HFF-Myc (cell line): Measurements from ENCODE around the gene SLC12A1.

Source experiments
- DNase-seq: peaks from one replicate; pipeline ENCODE4 v3.0.0-alpha.2; 2011; ENCODE audit warnings: low read depth; ENCODE audit errors: extremely low read depth
- H3K4me3 ChIP-seq: replicated peaks from 2 replicates; pipeline ENCODE4 v1.5.1; 2011; ENCODE audit warnings: low read depth, mild to moderate bottlenecking, control low read depth, low read length
- TF ChIP-seq, protein P1 (sequence below): IDR thresholded peaks from 2 replicates; pipeline ENCODE4 v1.5.1; 2012; ENCODE audit warnings: mild to moderate bottlenecking, low read depth, low read length, control low read depth; ENCODE audit errors: missing control alignments

SLC12A1 gene

DNA sequence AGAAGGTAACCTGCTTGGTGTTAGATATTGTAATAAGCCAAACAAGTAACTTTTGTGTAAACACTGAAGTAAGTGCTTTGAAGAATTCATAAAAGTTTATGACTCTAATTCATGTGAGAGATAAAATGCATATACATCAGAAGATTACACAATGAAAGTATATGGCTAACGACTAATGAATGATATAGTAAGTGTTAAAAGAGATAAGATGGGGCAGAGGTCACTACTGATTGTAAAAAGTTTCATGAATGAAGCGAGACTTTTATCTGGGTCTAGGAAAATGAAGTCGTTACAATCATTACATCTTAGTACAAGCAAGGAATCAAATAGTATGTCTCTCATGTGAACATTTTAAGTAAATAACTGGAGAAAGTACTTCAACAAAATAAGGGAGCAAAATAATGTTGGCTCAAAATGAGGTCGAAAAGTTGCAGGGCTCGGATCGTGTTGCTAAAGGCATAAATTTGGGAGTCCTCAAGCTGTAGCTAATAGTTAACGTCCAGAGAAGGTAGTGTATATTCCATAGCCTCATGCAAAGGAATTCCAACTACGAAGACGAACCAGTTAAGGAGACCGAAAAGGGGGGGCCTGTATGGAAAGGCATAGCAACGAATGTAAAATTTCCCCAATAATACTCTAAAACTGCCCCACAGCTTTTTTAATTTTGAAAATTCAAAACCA lies 124.1 kb downstream of the SLC12A1 start:
- DNase-seq, result no peak
- peak overlapping the region; percentile 84 for H3K4me3 ChIP-seq
- TF ChIP-seq, protein P1, sequence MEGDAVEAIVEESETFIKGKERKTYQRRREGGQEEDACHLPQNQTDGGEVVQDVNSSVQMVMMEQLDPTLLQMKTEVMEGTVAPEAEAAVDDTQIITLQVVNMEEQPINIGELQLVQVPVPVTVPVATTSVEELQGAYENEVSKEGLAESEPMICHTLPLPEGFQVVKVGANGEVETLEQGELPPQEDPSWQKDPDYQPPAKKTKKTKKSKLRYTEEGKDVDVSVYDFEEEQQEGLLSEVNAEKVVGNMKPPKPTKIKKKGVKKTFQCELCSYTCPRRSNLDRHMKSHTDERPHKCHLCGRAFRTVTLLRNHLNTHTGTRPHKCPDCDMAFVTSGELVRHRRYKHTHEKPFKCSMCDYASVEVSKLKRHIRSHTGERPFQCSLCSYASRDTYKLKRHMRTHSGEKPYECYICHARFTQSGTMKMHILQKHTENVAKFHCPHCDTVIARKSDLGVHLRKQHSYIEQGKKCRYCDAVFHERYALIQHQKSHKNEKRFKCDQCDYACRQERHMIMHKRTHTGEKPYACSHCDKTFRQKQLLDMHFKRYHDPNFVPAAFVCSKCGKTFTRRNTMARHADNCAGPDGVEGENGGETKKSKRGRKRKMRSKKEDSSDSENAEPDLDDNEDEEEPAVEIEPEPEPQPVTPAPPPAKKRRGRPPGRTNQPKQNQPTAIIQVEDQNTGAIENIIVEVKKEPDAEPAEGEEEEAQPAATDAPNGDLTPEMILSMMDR, result no peak

DNA sequence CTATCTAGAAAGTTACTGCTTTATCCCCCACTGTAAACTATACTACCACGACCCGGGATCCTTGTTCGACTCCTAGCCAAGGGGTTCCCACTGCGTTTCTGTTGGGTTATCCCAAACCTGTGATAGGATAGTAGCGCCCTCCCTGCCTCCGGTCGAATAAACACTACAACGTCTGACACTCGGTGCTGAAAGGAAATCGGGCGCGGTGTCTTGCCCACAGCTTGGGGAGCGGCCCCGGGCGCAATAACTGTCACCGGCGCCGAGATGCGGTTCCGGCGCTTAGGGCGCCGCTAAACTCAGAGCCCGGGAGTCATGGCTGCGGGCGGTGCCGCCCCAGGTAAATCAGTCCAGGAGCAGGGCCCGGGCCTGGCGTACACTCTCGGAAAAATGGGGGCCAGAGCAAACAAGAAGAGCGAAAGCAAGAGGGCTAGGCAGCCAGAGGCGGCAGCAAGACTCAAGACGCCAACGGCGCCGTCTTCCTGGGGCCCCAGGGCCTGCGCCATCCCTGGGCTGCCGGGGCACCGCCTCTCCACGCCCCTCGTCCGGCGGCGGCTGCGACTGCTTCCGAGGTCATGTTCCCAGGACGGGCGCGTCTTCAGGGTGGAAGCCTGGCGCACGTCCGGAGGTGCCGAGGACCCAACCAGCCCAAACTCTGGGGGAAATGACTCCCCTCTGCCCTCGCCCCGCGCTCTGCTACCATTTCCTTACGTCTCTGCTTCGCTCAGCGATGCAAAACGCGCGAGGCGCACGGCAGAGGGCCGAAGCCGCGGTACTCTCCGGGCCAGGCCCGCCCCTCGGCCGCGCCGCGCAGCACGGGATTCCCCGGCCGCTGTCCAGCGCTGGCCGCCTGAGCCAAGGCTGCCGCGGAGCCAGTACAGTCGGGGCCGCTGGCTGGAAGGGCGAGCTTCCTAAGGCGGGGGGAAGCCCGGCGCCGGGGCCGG lies 125.0 kb downstream of the SLC12A1 start, which contains the start of gene DUT:
Gene DUT (plus strand): TSS at position 575 of the 941 bp plus-strand sequence. CDS start 87 bp downstream, at position 662.
- peak; percentile 32 for DNase-seq
- TF ChIP-seq, protein P1, result no peak

DNA sequence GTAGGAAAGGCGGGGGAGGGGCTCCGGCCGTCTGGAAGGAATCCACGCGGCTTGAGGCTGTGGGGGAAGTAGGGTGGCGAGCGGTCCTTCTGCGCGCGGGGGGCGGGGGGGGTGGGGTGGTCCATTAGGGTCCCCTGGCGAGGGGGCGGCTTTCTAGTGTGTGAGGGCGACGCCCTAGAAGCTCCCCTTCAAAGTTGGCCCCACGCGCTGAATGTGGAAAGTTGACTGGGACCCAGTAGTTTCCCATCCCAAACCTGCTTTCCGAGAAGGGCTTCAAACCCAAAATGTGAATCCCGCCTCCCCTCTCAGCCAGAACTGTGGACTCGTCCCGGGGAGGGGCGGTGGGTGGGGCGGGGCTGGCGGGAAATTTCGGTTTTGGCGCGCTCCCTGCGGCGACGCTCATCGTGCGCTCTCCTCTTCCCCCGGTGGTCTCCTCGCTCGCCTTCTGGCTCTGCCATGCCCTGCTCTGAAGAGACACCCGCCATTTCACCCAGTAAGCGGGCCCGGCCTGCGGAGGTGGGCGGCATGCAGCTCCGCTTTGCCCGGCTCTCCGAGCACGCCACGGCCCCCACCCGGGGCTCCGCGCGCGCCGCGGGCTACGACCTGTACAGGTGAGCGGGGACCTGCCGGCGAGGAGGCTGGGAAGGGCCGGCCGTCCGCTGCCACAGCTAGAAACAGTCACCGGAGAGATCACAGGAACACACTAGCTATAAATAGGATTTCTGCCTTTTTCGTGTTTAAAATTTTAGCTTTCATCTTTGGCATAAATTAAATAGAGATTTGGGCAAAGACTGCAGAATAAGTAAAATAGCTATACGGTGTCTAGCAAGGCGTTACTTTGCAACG lies 125.9 kb downstream of the SLC12A1 start:
- H3K4me3 ChIP-seq, result peak overlapping the region; percentile 84
- peak; percentile 38 for DNase-seq
- TF ChIP-seq, protein P1, result no peak

More for the DNA sequence above, 125.0 kb downstream of the SLC12A1 start, which contains the start of gene DUT:
- H3K4me3 ChIP-seq, result peak within 1 kb of the TSS; percentile 84

DNA sequence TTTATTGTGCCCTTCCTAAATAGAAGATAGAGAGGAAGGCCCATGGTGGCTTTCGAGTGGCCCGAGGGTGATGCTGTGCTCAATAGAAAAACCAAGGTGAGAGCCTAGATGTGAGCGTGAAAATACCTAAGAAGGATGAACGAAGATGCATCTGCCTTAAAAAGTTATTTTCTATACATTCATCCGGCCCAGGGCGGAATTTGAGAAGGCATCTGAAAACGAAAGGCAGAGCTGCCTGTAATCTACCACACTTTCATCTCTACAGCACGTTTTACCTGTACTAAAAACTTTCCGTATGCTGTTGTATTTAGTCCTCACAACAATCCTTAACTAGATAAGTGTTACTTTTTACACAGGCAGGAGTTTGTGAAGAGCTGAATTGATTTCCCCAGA lies 126.5 kb downstream of the SLC12A1 start:
- peak overlapping the region; percentile 84 for H3K4me3 ChIP-seq
- TF ChIP-seq, protein P1, result no peak
- no peak for DNase-seq

DNA sequence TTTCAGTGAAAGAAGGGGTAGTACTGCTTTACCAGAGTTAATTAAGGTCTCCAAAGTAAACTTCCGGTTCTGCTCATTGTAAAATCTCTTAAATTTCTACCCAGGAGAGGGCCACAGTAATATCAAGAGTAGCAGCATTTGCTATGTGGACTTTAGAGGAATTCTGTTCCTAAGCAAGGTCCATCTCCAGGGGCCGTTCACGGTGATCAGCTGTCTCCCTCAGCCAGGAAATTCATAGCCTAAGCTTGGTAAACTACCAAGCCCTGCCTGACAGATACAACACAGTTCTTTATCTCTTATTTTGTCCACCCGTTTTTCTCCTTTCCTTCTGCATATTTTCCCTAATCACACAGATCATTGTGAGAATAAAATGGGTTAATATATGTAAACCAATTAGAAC lies 127.4 kb downstream of the SLC12A1 start:
- H3K4me3 ChIP-seq, result peak overlapping the region; percentile 84
- TF ChIP-seq, protein P1, result no peak
- no peak for DNase-seq

DNA sequence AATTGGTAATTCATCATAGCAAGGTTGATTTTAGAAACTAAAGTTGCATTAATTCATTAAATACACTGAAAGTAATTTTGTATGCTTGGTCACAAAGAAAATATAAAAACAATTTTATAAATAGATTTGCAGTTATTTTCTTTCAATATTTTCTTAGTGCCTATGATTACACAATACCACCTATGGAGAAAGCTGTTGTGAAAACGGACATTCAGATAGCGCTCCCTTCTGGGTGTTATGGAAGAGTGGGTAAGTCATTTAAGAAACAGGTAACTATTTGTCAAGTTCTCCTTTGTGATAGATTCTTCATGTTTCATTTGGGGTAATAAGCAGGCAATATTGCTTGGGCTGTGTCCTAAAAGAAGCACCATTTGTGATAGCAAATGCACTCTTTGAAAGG lies 128.2 kb downstream of the SLC12A1 start:
- DNase-seq, result no peak
- TF ChIP-seq, protein P1, result no peak
- no peak overlapping the region; the same call in 1 of the 2 replicates for H3K4me3 ChIP-seq
